Measurements from ENCODE around the gene FKBP2.

The FKBP2 gene

GRCh38 chr11:64225608-64226506 is 15.0 kb upstream of the FKBP2 start, which contains the start of the genes NUDT22 and TRPT1:
TSS of gene NUDT22 (plus strand) at chr11:64226274. CDS start at chr11:64226653, 379 bp downstream.
TSS of gene TRPT1 (minus strand) at chr11:64226186. CDS start at chr11:64225860, 326 bp downstream.
- H3K9me3 Mint-ChIP-seq, result no peaks in the 10 kb centered on the region
- peak within 1 kb of the TSS; percentile 83 for H3K4me3 Mint-ChIP-seq
- H3K27me3 Mint-ChIP-seq, result no peaks in the 10 kb centered on the region
- H3K27ac Mint-ChIP-seq, result peak within 1 kb of the TSS; percentile 81
- DNase-seq (peak; percentile 97), ATAC-seq (peak; percentile 63)
- peaks cover 44% of the 10 kb centered on the region for H3K4me1 Mint-ChIP-seq
- peaks cover 10% of the 10 kb centered on the region for H3K36me3 Mint-ChIP-seq (ENCODE audit: low read depth)

GRCh38 chr11:64226507-64227051 is 14.3 kb upstream of the FKBP2 start:
- H3K4me1 Mint-ChIP-seq, result peaks cover 50% of the 10 kb centered on the region

GRCh38 chr11:64227405-64227956 is 13.4 kb upstream of the FKBP2 start:
- peak overlapping the region; percentile 78 for H3K27ac Mint-ChIP-seq
- no peak for ATAC-seq
- H3K27me3 Mint-ChIP-seq, result no peaks in the 10 kb centered on the region
- peak overlapping the region; percentile 83 for H3K4me3 Mint-ChIP-seq
- no peaks in the 10 kb centered on the region for H3K9me3 Mint-ChIP-seq
- no peak for DNase-seq
- peaks cover 57% of the 10 kb centered on the region for H3K4me1 Mint-ChIP-seq
- H3K36me3 Mint-ChIP-seq (ENCODE audit: low read depth), result peaks cover 2% of the 10 kb centered on the region

More at GRCh38 chr11:64226507-64227051, 14.3 kb upstream of the FKBP2 start:
- Mint-ChIP-seq H3K9me3 (no peaks in the 10 kb centered on the region), H3K27me3 (no peaks in the 10 kb centered on the region), H3K36me3 (ENCODE audit: low read depth) (peaks cover 5% of the 10 kb centered on the region), H3K27ac (peak overlapping the region; percentile 78), H3K4me3 (peak overlapping the region; percentile 83)
- DNase-seq (peak; percentile 74), ATAC-seq (peak; percentile 50)

- no peak for ATAC-seq
- Mint-ChIP-seq H3K27me3 (no peaks in the 10 kb centered on the region), H3K27ac (peak overlapping the region; percentile 42), H3K4me3 (peak overlapping the region; percentile 81), H3K9me3 (no peaks in the 10 kb centered on the region), H3K4me1 (peaks cover 61% of the 10 kb centered on the region), H3K36me3 (ENCODE audit: low read depth) (peaks cover 2% of the 10 kb centered on the region)
- no peak for DNase-seq
These were observed 11.7 kb upstream of the FKBP2 start for GRCh38 chr11:64229090-64229743.

- DNase-seq, result no peak
- H3K9me3 Mint-ChIP-seq, result no peaks in the 10 kb centered on the region
- H3K36me3 Mint-ChIP-seq (ENCODE audit: low read depth), result peaks cover 2% of the 10 kb centered on the region
- peaks cover 59% of the 10 kb centered on the region for H3K4me1 Mint-ChIP-seq
- peak overlapping the region; percentile 42 for H3K27ac Mint-ChIP-seq
- H3K4me3 Mint-ChIP-seq, result peak overlapping the region; percentile 81
- H3K27me3 Mint-ChIP-seq, result no peaks in the 10 kb centered on the region
- ATAC-seq, result no peak
These were observed 11.1 kb upstream of the FKBP2 start for GRCh38 chr11:64229744-64230170.

- peaks cover 2% of the 10 kb centered on the region for H3K36me3 Mint-ChIP-seq (ENCODE audit: low read depth)
- peak; percentile 92 for DNase-seq
- H3K9me3 Mint-ChIP-seq, result no peaks in the 10 kb centered on the region
- peaks cover 57% of the 10 kb centered on the region for H3K4me1 Mint-ChIP-seq
- H3K27ac Mint-ChIP-seq, result peak within 1 kb of the TSS; percentile 69
- H3K27me3 Mint-ChIP-seq, result no peaks in the 10 kb centered on the region
- H3K4me3 Mint-ChIP-seq, result peak within 1 kb of the TSS; percentile 81
- peak; percentile 35 for ATAC-seq
These were observed 10.5 kb upstream of the FKBP2 start, which contains the start of gene DNAJC4 for GRCh38 chr11:64230171-64230984. TSS of gene DNAJC4 (plus strand) at chr11:64230548. CDS start at chr11:64230855, 307 bp downstream.

- peak overlapping the region; percentile 81 for H3K4me3 Mint-ChIP-seq
- no peaks in the 10 kb centered on the region for H3K9me3 Mint-ChIP-seq
- H3K27ac Mint-ChIP-seq, result peak overlapping the region; percentile 69
- H3K4me1 Mint-ChIP-seq, result peaks cover 59% of the 10 kb centered on the region
- peaks cover 2% of the 10 kb centered on the region for H3K36me3 Mint-ChIP-seq (ENCODE audit: low read depth)
- DNase-seq (no peak), ATAC-seq (no peak)
- no peaks in the 10 kb centered on the region for H3K27me3 Mint-ChIP-seq
These were observed 9.9 kb upstream of the FKBP2 start for GRCh38 chr11:64230985-64231365.

GRCh38 chr11:64231546-64231945 is 9.3 kb upstream of the FKBP2 start:
- no peak overlapping the region for H3K27ac Mint-ChIP-seq
- peak overlapping the region; percentile 81 for H3K4me3 Mint-ChIP-seq
- H3K9me3 Mint-ChIP-seq, result no peaks in the 10 kb centered on the region
- peaks cover 61% of the 10 kb centered on the region for H3K4me1 Mint-ChIP-seq
- ATAC-seq (no peak), DNase-seq (no peak)
- H3K36me3 Mint-ChIP-seq (ENCODE audit: low read depth), result peaks cover 2% of the 10 kb centered on the region
- H3K27me3 Mint-ChIP-seq, result no peaks in the 10 kb centered on the region

- no peak for DNase-seq
- Mint-ChIP-seq H3K27me3 (no peaks in the 10 kb centered on the region), H3K36me3 (ENCODE audit: low read depth) (no peaks in the 10 kb centered on the region), H3K4me3 (peak overlapping the region; percentile 81), H3K4me1 (peaks cover 55% of the 10 kb centered on the region), H3K27ac (no peak overlapping the region), H3K9me3 (no peaks in the 10 kb centered on the region)
- ATAC-seq, result no peak
These were observed 8.5 kb upstream of the FKBP2 start for GRCh38 chr11:64232182-64232966.

- Mint-ChIP-seq H3K27me3 (no peaks in the 10 kb centered on the region), H3K27ac (no peak overlapping the region), H3K4me3 (no peak overlapping the region), H3K36me3 (ENCODE audit: low read depth) (peaks cover 3% of the 10 kb centered on the region), H3K4me1 (peaks cover 49% of the 10 kb centered on the region), H3K9me3 (no peaks in the 10 kb centered on the region)
- ATAC-seq (no peak), DNase-seq (no peak)
These were observed 8.0 kb upstream of the FKBP2 start for GRCh38 chr11:64232967-64233315.

GRCh38 chr11:64233913-64234586 is 6.8 kb upstream of the FKBP2 start, which contains the start of gene VEGFB:
TSS of gene VEGFB (plus strand) at chr11:64234584. CDS start at chr11:64234834, 250 bp downstream.
- Mint-ChIP-seq H3K27ac (peak within 1 kb of the TSS; percentile 72), H3K36me3 (ENCODE audit: low read depth) (peaks cover 7% of the 10 kb centered on the region), H3K9me3 (no peaks in the 10 kb centered on the region), H3K4me1 (peaks cover 46% of the 10 kb centered on the region), H3K27me3 (no peaks in the 10 kb centered on the region), H3K4me3 (peak within 1 kb of the TSS; percentile 83)
- ATAC-seq, result peak; percentile 38
- peak; percentile 72 for DNase-seq

GRCh38 chr11:64234647-64235379 is 6.1 kb upstream of the FKBP2 start:
- H3K27ac Mint-ChIP-seq, result peak overlapping the region; percentile 72
- peak; percentile 60 for DNase-seq
- H3K4me1 Mint-ChIP-seq, result peaks cover 44% of the 10 kb centered on the region
- H3K27me3 Mint-ChIP-seq, result no peaks in the 10 kb centered on the region
- no peaks in the 10 kb centered on the region for H3K9me3 Mint-ChIP-seq
- ATAC-seq, result peak; percentile 46
- peak overlapping the region; percentile 83 for H3K4me3 Mint-ChIP-seq
- peaks cover 7% of the 10 kb centered on the region for H3K36me3 Mint-ChIP-seq (ENCODE audit: low read depth)
